H1 (cell line): ENCODE results near the gene MLN. TPM values are rescaled to one million over a fixed set of nuclear protein-coding genes. Genes with fewer than 3 reads are reported as not detected.

Experiments
- ATF3 ChIP-seq: IDR thresholded peaks from 2 replicates; pipeline ENCODE4 v1.6.1; 2011; ENCODE audit warnings: low read depth, mild to moderate bottlenecking, low read length; ENCODE audit not compliant: insufficient read depth
- E2F6 ChIP-seq: IDR thresholded peaks from 2 replicates; pipeline ENCODE4 v1.6.1; 2012; ENCODE audit warnings: inconsistent platforms
- JUN ChIP-seq: IDR thresholded peaks from 2 replicates; pipeline ENCODE4 v1.6.1; 2011; ENCODE audit warnings: low read depth, mild to moderate bottlenecking, improper control_type of control experiment, low read length
- MAX ChIP-seq: IDR thresholded peaks from 2 replicates; pipeline ENCODE4 v1.6.1; 2012; ENCODE audit warnings: inconsistent platforms
- POU5F1 ChIP-seq: IDR thresholded peaks from 2 replicates; pipeline ENCODE4 v1.6.1; 2011; ENCODE audit warnings: low read depth, mild to moderate bottlenecking, low read length, moderate library complexity
- RAD21 ChIP-seq, 2 experiments: IDR thresholded peaks in 1 of 2; conservative IDR thresholded peaks in 1 of 2; 2 replicates each; pipeline ENCODE4 v1.6.1; 2011; ENCODE audit warnings: low read depth in 2 of 2, low read length in 2 of 2, improper control_type of control experiment in 1 of 2, inconsistent platforms in 1 of 2, mild to moderate bottlenecking in 1 of 2, moderate library complexity in 1 of 2
- polyA plus RNA-seq, 7 experiments: library from polyadenylated mRNA; depleted of rRNA in 3 of 7; stranded (reverse) in 5 of 7; unstranded in 2 of 7; fragments of >200 nt in 5 of 7; fragments of 200-250 nt in 2 of 7; gene quantifications; 1 replicate in 5 of 7; 2 replicates in 1 of 7; 4 replicates in 1 of 7; pipeline versions ENCODE4 v1.2.1 to v1.2.3, GENCODE V29; 2011 to 2013; ENCODE audit warnings: missing spikeins in 2 of 7, mixed read lengths in 2 of 7
- total RNA-seq: library from RNA; stranded (reverse); fragmentation: NEBNext Ultra II Directional; extraction: Animal tissue kit (Norgen Biotek cat#: 25700); gene quantifications from 2 replicates; pipeline ENCODE4 v1.2.1, GENCODE V29; 2021

MLN gene
- total and polyA plus RNA-seq, 2 of the 8 experiments (the other 6 are each of a cell fraction or from before 2014, with no cell fraction given), result not detected

GRCh38 chr6:33759887-33760629, 43.7 kb downstream of the MLN start (continued):
- no peak for TF ChIP-seq RAD21 (IDR thresholded peaks at IDR 0.05 in 1 of 2, conservative IDR thresholded peaks at IDR 0.05 in 1 of 2; ENCODE audit: low read depth in 2 of 2, low read length in 2 of 2)
- no peak for TF ChIP-seq E2F6
- TF ChIP-seq POU5F1, result no peak
- TF ChIP-seq JUN, result no peak
- TF ChIP-seq ATF3, result no peak
- no peak for TF ChIP-seq MAX
